H1 (cell line): ENCODE results near the gene CLCN3. TPM values are rescaled to one million over a fixed set of nuclear protein-coding genes. Genes with fewer than 3 reads are reported as not detected.

ENCODE experiments used
- CTCF ChIA-PET: fragments of 300-600 bp; sonication (Branson Sonifier 250); formaldehyde crosslinking; loops from one replicate; lab custom pipeline; 2021; ENCODE audit not compliant: partially characterized antibody; lab: Charles Lee
- POLR2A ChIA-PET: fragments of 300-600 bp; sonication (Branson Sonifier 250); formaldehyde crosslinking; loops from one replicate; lab custom pipeline; 2021; ENCODE audit warnings: inconsistent platforms; ENCODE audit not compliant: partially characterized antibody; lab: Charles Lee
- DNase-seq, 2 experiments: peaks; one replicate each; pipeline versions ENCODE4 v3.0.0 to v3.0.0-alpha.2; 2010 to 2022; ENCODE audit warnings: low spot score in 2 of 2, low read depth in 1 of 2, mixed read lengths in 1 of 2
- FAIRE-seq: peaks from 2 replicates; lab custom pipeline; 2011; peaks lifted over from hg19 to GRCh38; lab: Jason Lieb, UNC
- H2AFZ ChIP-seq: 2 replicates; pipeline ENCODE4 v1.8.1; 2012; ENCODE audit warnings: low read length, inconsistent platforms
- H2AK5ac ChIP-seq: 2 replicates; pipeline ENCODE4 v1.6.1; 2013; ENCODE audit warnings: low read depth, low read length
- H2BK120ac ChIP-seq: replicated peaks from 2 replicates; pipeline ENCODE3; 2013; ENCODE audit warnings: low read depth, low read length, inconsistent platforms
- H2BK12ac ChIP-seq: 2 replicates; pipeline ENCODE4 v1.6.1; 2013; ENCODE audit warnings: low read depth, low read length
- H2BK15ac ChIP-seq: 2 replicates; pipeline ENCODE4 v1.6.1; 2013; ENCODE audit warnings: low read length
- H2BK20ac ChIP-seq: 2 replicates; pipeline ENCODE4 v1.6.1; 2013; ENCODE audit warnings: low read length
- H2BK5ac ChIP-seq: 2 replicates; pipeline ENCODE4 v1.6.1; 2013; ENCODE audit warnings: low read depth, low read length
- H3K14ac ChIP-seq: 2 replicates; pipeline ENCODE4 v1.6.1; 2013; ENCODE audit warnings: inconsistent platforms; ENCODE audit not compliant: insufficient read length
- H3K18ac ChIP-seq: 2 replicates; pipeline ENCODE4 v1.6.1; 2013; ENCODE audit warnings: low read length; ENCODE audit errors: extremely low read depth
- H3K23ac ChIP-seq: 2 replicates; pipeline ENCODE4 v1.6.1; 2013; ENCODE audit warnings: inconsistent platforms; ENCODE audit not compliant: insufficient read length
- H3K23me2 ChIP-seq: 2 replicates; pipeline ENCODE4 v1.6.1; 2013; ENCODE audit warnings: low read depth, low read length
- H3K27ac ChIP-seq: 2 replicates; pipeline ENCODE4 v1.6.1; 2011; ENCODE audit warnings: low read depth, low read length, inconsistent platforms
- H3K27me3 ChIP-seq, 4 experiments: replicated peaks in 1 of 4; 1 replicate in 1 of 4; 2 replicates in 3 of 4; pipeline versions ENCODE4 v1.6.1 to v1.8.1; 2011 to 2013; ENCODE audit warnings: low read length in 3 of 4, mild to moderate bottlenecking in 3 of 4, inconsistent platforms in 2 of 4, mixed read lengths in 2 of 4, moderate library complexity in 1 of 4; ENCODE audit not compliant: control insufficient read depth in 3 of 4, insufficient read depth in 3 of 4; ENCODE audit errors: extremely low read depth in 1 of 4
- H3K36me3 ChIP-seq, 4 experiments: 2 replicates each; pipeline versions ENCODE4 v1.6.1 to v1.8.1; 2011 to 2013; ENCODE audit warnings: mild to moderate bottlenecking in 4 of 4, low read length in 3 of 4, moderate library complexity in 2 of 4, control low read depth in 1 of 4, inconsistent platforms in 1 of 4; ENCODE audit not compliant: insufficient read depth in 4 of 4, control insufficient read depth in 2 of 4
- H3K4ac ChIP-seq: replicated peaks from 2 replicates; pipeline ENCODE3; 2013; ENCODE audit warnings: low read length, low read depth, mixed read lengths, inconsistent platforms; ENCODE audit not compliant: insufficient read length
- H3K4me1 ChIP-seq, 4 experiments: replicated peaks in 1 of 4; 1 replicate in 1 of 4; 2 replicates in 3 of 4; pipeline versions ENCODE4 v1.6.1 to v1.8.1; 2011 to 2013; ENCODE audit warnings: low read length in 3 of 4, inconsistent platforms in 2 of 4, mixed read lengths in 1 of 4; ENCODE audit not compliant: insufficient read depth in 4 of 4, control insufficient read depth in 3 of 4
- H3K4me2 ChIP-seq, 2 experiments: 2 replicates each; pipeline versions ENCODE4 v1.6.1 to v1.8.1; 2011 to 2013; ENCODE audit warnings: low read depth in 2 of 2, low read length in 2 of 2, control low read depth in 1 of 2, inconsistent platforms in 1 of 2, mild to moderate bottlenecking in 1 of 2; ENCODE audit not compliant: insufficient read depth in 1 of 2
- H3K4me3 ChIP-seq, 4 experiments: fragments of 200-600, 300-600 bp in 1 of 4; sonication (generic), shearing (Covaris generic), sonication (Bioruptor Twin) in 1 of 4; 2 replicates each; pipeline versions ENCODE4 v1.5.1 to v1.8.1; 2011 to 2016; ENCODE audit warnings: low read length in 4 of 4, low read depth in 3 of 4, control low read depth in 2 of 4, inconsistent platforms in 2 of 4, mild to moderate bottlenecking in 2 of 4, mixed read lengths in 1 of 4, moderate library complexity in 1 of 4; ENCODE audit not compliant: insufficient read depth in 2 of 4; ENCODE audit errors: extremely low read depth in 1 of 4
- H3K56ac ChIP-seq: replicated peaks from 2 replicates; pipeline ENCODE3; 2013; ENCODE audit warnings: low read depth, mild to moderate bottlenecking, mixed read lengths, low read length, inconsistent platforms; ENCODE audit not compliant: insufficient read length
- H3K79me1 ChIP-seq: 2 replicates; pipeline ENCODE4 v1.6.1; 2013; ENCODE audit warnings: low read depth, low read length, control low read depth
- H3K79me2 ChIP-seq, 2 experiments: 2 replicates each; pipeline versions ENCODE4 v1.6.1 to v1.8.1; 2012 to 2013; ENCODE audit warnings: low read length in 2 of 2, mild to moderate bottlenecking in 2 of 2, inconsistent platforms in 1 of 2; ENCODE audit not compliant: insufficient read depth in 2 of 2, control insufficient read depth in 1 of 2
- H3K9ac ChIP-seq, 4 experiments: replicated peaks in 1 of 4; 1 replicate in 1 of 4; 2 replicates in 3 of 4; pipeline versions ENCODE4 v1.6.1 to v1.8.1; 2011 to 2013; ENCODE audit warnings: low read depth in 3 of 4, low read length in 3 of 4, control low read depth in 2 of 4, mild to moderate bottlenecking in 2 of 4, moderate library complexity in 2 of 4, inconsistent platforms in 1 of 4; ENCODE audit errors: extremely low read depth in 1 of 4
- H3K9me3 ChIP-seq, 2 experiments: 2 replicates each; pipeline versions ENCODE4 v1.6.1 to v1.8.1; 2012 to 2013; ENCODE audit warnings: mild to moderate bottlenecking in 2 of 2, moderate library complexity in 2 of 2, control low read depth in 1 of 2, inconsistent platforms in 1 of 2, low read depth in 1 of 2, low read length in 1 of 2, mixed read lengths in 1 of 2; ENCODE audit not compliant: insufficient read depth in 2 of 2
- H4K20me1 ChIP-seq, 2 experiments: replicated peaks in 1 of 2; 2 replicates each; pipeline versions ENCODE3 to v1.8.1; 2011 to 2013; ENCODE audit warnings: inconsistent platforms in 2 of 2, low read length in 2 of 2, mild to moderate bottlenecking in 1 of 2; ENCODE audit not compliant: insufficient read depth in 2 of 2, control insufficient read depth in 1 of 2
- H4K5ac ChIP-seq: 2 replicates; pipeline ENCODE4 v1.6.1; 2013; ENCODE audit warnings: low read length, low read depth, mixed read lengths, inconsistent platforms; ENCODE audit not compliant: insufficient read length
- H4K8ac ChIP-seq: 2 replicates; pipeline ENCODE4 v1.8.0; 2013; ENCODE audit warnings: mild to moderate bottlenecking, moderate library complexity, low read length, inconsistent platforms; ENCODE audit not compliant: insufficient read depth; ENCODE audit errors: extremely low read depth
- H4K91ac ChIP-seq: replicated peaks from 2 replicates; pipeline ENCODE3; 2013; ENCODE audit warnings: low read length, mixed read lengths, inconsistent platforms; ENCODE audit not compliant: insufficient read length
- ASH2L ChIP-seq: fragments of 200-600, 300-600 bp; sonication (generic); IDR thresholded peaks from one replicate; pipeline ENCODE4 v1.7.1; 2017; ENCODE audit warnings: low read length
- CEBPB ChIP-seq: IDR thresholded peaks from 2 replicates; pipeline ENCODE4 v1.6.1; 2012; ENCODE audit warnings: low read depth, low read length
- CHD2 ChIP-seq: IDR thresholded peaks from 2 replicates; pipeline ENCODE4 v1.6.1; 2012; ENCODE audit warnings: low read length, improper control_type of control experiment
- JUN ChIP-seq: IDR thresholded peaks from 2 replicates; pipeline ENCODE4 v1.6.1; 2011; ENCODE audit warnings: low read depth, mild to moderate bottlenecking, improper control_type of control experiment, low read length
- JUND ChIP-seq: IDR thresholded peaks from 2 replicates; pipeline ENCODE4 v1.6.1; 2011; ENCODE audit warnings: mild to moderate bottlenecking, improper control_type of control experiment, low read length
- KDM1A ChIP-seq: fragments of 200-600, 300-600 bp; sonication (generic); IDR thresholded peaks from 2 replicates; pipeline ENCODE4 v1.7.1; 2016; ENCODE audit warnings: mild to moderate bottlenecking, low read length, borderline replicate concordance
- NANOG ChIP-seq: IDR thresholded peaks from 2 replicates; pipeline ENCODE4 v1.6.1; 2011; ENCODE audit warnings: low read length, low read depth, mild to moderate bottlenecking, inconsistent platforms; ENCODE audit not compliant: insufficient read depth, poor library complexity, severe bottlenecking
- PHF8 ChIP-seq: fragments of 200-600 bp; sonication (generic); conservative IDR thresholded peaks from 2 replicates; pipeline ENCODE4 v1.7.1; 2012; ENCODE audit warnings: low read depth, mild to moderate bottlenecking, inconsistent platforms, low read length, moderate library complexity
- RAD21 ChIP-seq, 2 experiments: IDR thresholded peaks in 1 of 2; conservative IDR thresholded peaks in 1 of 2; 2 replicates each; pipeline ENCODE4 v1.6.1; 2011; ENCODE audit warnings: low read depth in 2 of 2, low read length in 2 of 2, improper control_type of control experiment in 1 of 2, inconsistent platforms in 1 of 2, mild to moderate bottlenecking in 1 of 2, moderate library complexity in 1 of 2
- RFX5 ChIP-seq: IDR thresholded peaks from 2 replicates; pipeline ENCODE4 v1.6.1; 2011; ENCODE audit warnings: low read depth, low read length, improper control_type of control experiment, borderline replicate concordance
- RXRA ChIP-seq: IDR thresholded peaks from 2 replicates; pipeline ENCODE4 v1.6.1; 2011; ENCODE audit warnings: low read depth, mild to moderate bottlenecking, low read length, moderate library complexity; ENCODE audit not compliant: insufficient read depth
- TCF12 ChIP-seq: IDR thresholded peaks from 2 replicates; pipeline ENCODE4 v1.6.1; 2011; ENCODE audit warnings: low read depth, mild to moderate bottlenecking, low read length
- TEAD4 ChIP-seq: IDR thresholded peaks from 2 replicates; pipeline ENCODE4 v1.6.1; 2012; ENCODE audit warnings: low read depth, low read length, inconsistent platforms, mixed read lengths
- WGBS, 2 experiments: shearing (Covaris generic) in 1 of 2; methylation state at CpG; one replicate each; pipeline versions ENCODE4 v1.1.6 to v1.1.7; 2013 to 2015; ENCODE audit warnings: low lambda C conversion rate in 2 of 2, mixed read lengths in 2 of 2, inconsistent platforms in 1 of 2, low coverage in 1 of 2, missing lambda C conversion rate in 1 of 2; ENCODE audit not compliant: insufficient replicate concordance in 2 of 2, insufficient coverage in 1 of 2, insufficient read length in 1 of 2; ENCODE audit errors: extremely low coverage in 1 of 2, missing lambda C conversion rate in 1 of 2; 5-methylcytosine and 5-hydroxymethylcytosine counted together
- polyA plus RNA-seq, 7 experiments: library from polyadenylated mRNA; depleted of rRNA in 3 of 7; stranded (reverse) in 5 of 7; unstranded in 2 of 7; fragments of >200 nt in 5 of 7; fragments of 200-250 nt in 2 of 7; gene quantifications; 1 replicate in 5 of 7; 2 replicates in 1 of 7; 4 replicates in 1 of 7; pipeline versions ENCODE4 v1.2.1 to v1.2.3, GENCODE V29; 2011 to 2013; ENCODE audit warnings: missing spikeins in 2 of 7, mixed read lengths in 2 of 7
- total RNA-seq: library from RNA; stranded (reverse); fragmentation: NEBNext Ultra II Directional; extraction: Animal tissue kit (Norgen Biotek cat#: 25700); gene quantifications from 2 replicates; pipeline ENCODE4 v1.2.1, GENCODE V29; 2021
- TF ChIP-seq, protein P1 (sequence below): IDR thresholded peaks from 2 replicates; pipeline ENCODE4 v1.6.1; 2012; ENCODE audit warnings: inconsistent platforms

Gene CLCN3
- total and polyA plus RNA-seq, 2 of the 8 experiments (the other 6 are each of a cell fraction or from before 2014, with no cell fraction given), result 8.8 to 32.8 TPM

DNA sequence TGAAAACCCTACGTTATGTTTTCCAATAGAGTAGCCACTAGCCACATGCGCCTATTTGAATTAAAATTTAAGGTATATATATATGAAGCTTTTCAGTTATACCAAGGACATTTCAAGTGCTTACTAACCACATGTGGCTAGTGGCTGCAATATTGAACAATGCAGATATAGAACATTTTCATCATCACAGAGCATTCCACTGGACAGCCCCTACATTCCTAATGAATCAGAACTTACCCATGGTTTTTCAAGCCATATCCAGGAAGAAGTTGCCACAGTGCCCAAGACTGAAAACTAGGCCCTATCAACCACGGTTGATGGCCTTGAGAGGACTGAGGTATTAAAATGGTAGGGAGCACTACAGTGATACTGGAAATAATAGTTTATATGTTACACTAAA is 37.7 kb upstream of the CLCN3 start:
- H2BK12ac ChIP-seq, result no peak overlapping the region
- ChIA-PET CTCF (interaction anchor here (1.2 kb wide), 1 partner anchor 17 kb away, joined by 3 read pairs; no protein-coding TSS in a partner anchor), POLR2A (interaction anchor here (1.4 kb wide), 1 partner anchor 30 kb away, joined by 3 read pairs; the partner anchor contains the start of gene NEK1)
- no peak overlapping the region for H3K27ac ChIP-seq
- no peak overlapping the region for H2AK5ac ChIP-seq
- DNase-seq, result no peak
- H3K27me3 ChIP-seq, result no peaks in the 10 kb centered on the region
- no peaks in the 10 kb centered on the region for H3K79me1 ChIP-seq
- H3K4me2 ChIP-seq, result no peak overlapping the region
- H4K8ac ChIP-seq, result no peak overlapping the region
- H2AFZ ChIP-seq, result no peak overlapping the region
- H3K79me2 ChIP-seq, result no peaks in the 10 kb centered on the region
- H2BK15ac ChIP-seq, result no peak overlapping the region
- no peaks in the 10 kb centered on the region for H3K4me1 ChIP-seq
- 100% methylated on average over 3 of the region's 3 CpGs; no CpG with 5 or more reads in 1 of the 2 experiments for WGBS, 2 experiments
- no peak overlapping the region for H3K56ac ChIP-seq
- no peaks in the 10 kb centered on the region for H4K20me1 ChIP-seq
- no peaks in the 10 kb centered on the region for H3K9me3 ChIP-seq
- H2BK5ac ChIP-seq, result no peak overlapping the region
- no peak overlapping the region for H3K9ac ChIP-seq
- FAIRE-seq, result no peak
- H3K4ac ChIP-seq, result no peak overlapping the region
- H2BK120ac ChIP-seq, result no peak overlapping the region
- H4K5ac ChIP-seq, result no peak overlapping the region
- no peaks in the 10 kb centered on the region for H3K23me2 ChIP-seq
- no peak overlapping the region for H3K4me3 ChIP-seq
- no peak overlapping the region for H4K91ac ChIP-seq
- no peak overlapping the region for H2BK20ac ChIP-seq
- peaks cover 0 to 6% (median 2%) of the 10 kb centered on the region in 4 experiments; a peak in 3 of 8 replicates for H3K36me3 ChIP-seq
- H3K23ac ChIP-seq, result no peak overlapping the region
- H3K14ac ChIP-seq, result no peak overlapping the region
- no peak overlapping the region for H3K18ac ChIP-seq
- no peak for TF ChIP-seq TEAD4
- TF ChIP-seq CEBPB, result no peak
- TF ChIP-seq RAD21 (IDR thresholded peaks at IDR 0.05 in 1 of 2, conservative IDR thresholded peaks at IDR 0.05 in 1 of 2; ENCODE audit: low read depth in 2 of 2, low read length in 2 of 2), result no peak
- TF ChIP-seq PHF8, result no peak
- TF ChIP-seq JUN, result no peak
- no peak for TF ChIP-seq JUND
- TF ChIP-seq ASH2L, result no peak
- TF ChIP-seq TCF12, result no peak
- no peak for TF ChIP-seq CHD2
- TF ChIP-seq RFX5, result no peak
- no peak for TF ChIP-seq NANOG
- TF ChIP-seq, protein P1, sequence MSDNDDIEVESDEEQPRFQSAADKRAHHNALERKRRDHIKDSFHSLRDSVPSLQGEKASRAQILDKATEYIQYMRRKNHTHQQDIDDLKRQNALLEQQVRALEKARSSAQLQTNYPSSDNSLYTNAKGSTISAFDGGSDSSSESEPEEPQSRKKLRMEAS, result no peak
- no peak for TF ChIP-seq RXRA
- TF ChIP-seq KDM1A, result no peak
